Breast epithelium (tissue), 4 donors: ENCODE measurements around the gene PMEPA1. TPM values are rescaled to one million over a fixed set of nuclear protein-coding genes. Genes with fewer than 3 reads are reported as not detected.
"Not testable (repeated sequence)": the region's sequence is repeated elsewhere in the genome, so short reads cannot be mapped to it uniquely, and the experiment has no call there.

Source experiments
- DNase-seq, 2 donors: peaks; one replicate each; pipeline ENCODE4 v3.0.0-alpha.2; 2019; ENCODE audit warnings: low spot score in 2 of 2
- H3K27ac ChIP-seq, 2 donors: fragments of 200-600 bp; sonication (generic) in 1 of 2; one replicate each; pipeline ENCODE4 v1.5.1; 2016 to 2019; ENCODE audit warnings: mild to moderate bottlenecking in 1 of 2
- H3K27me3 ChIP-seq, 2 donors: fragments of 200-600 bp; sonication (generic) in 1 of 2; one replicate each; pipeline versions ENCODE4 v1.5.1 to v1.6.0; 2017 to 2019; ENCODE audit warnings: control low read depth in 1 of 2, mild to moderate bottlenecking in 1 of 2
- H3K36me3 ChIP-seq: fragments of 200-600 bp; one replicate; pipeline ENCODE4 v1.5.1; 2019
- H3K4me1 ChIP-seq, 2 donors: fragments of 200-600 bp; sonication (generic); one replicate each; pipeline ENCODE4 v1.5.1; 2016 to 2019; ENCODE audit warnings: control low read depth in 1 of 2
- H3K4me3 ChIP-seq, 3 donors: fragments of 200-600 bp; sonication (generic); 1 replicate in 2 of 3; 2 replicates in 1 of 3; pipeline ENCODE4 v1.5.1; 2016 to 2019; ENCODE audit warnings: mild to moderate bottlenecking in 3 of 3, moderate library complexity in 2 of 3
- H3K9me3 ChIP-seq, 2 donors: fragments of 200-600 bp; sonication (generic) in 1 of 2; one replicate each; pipeline ENCODE4 v1.5.1; 2016 to 2019; ENCODE audit warnings: control low read depth in 1 of 2
- POLR2A ChIP-seq: fragments of 450-650 bp; IDR thresholded peaks from one replicate; pipeline ENCODE4 v1.6.1; 2016; ENCODE audit warnings: antibody characterized with exemption, mild to moderate bottlenecking, moderate library complexity
- POLR2AphosphoS5 ChIP-seq, 3 donors: sonication (generic); formaldehyde crosslinking; IDR thresholded peaks; one replicate each; pipeline ENCODE4 v1.6.1; 2017; ENCODE audit warnings: antibody characterized with exemption in 3 of 3
- intact Hi-C: fragments of 100-400 bp; cut with DNase I; formaldehyde crosslinking; loops from one replicate; pipeline ENCODE4 v1.15.1; 2023; ENCODE audit warnings: low total_unique reads
- total RNA-seq, 3 donors: library from RNA; depleted of rRNA; stranded (reverse); fragments of >200 nt; gene quantifications; one replicate each; pipeline ENCODE4 v1.1.0, GENCODE V29; 2016
- TF ChIP-seq, protein P1 (sequence below), 3 donors: fragments of 450-650 bp; IDR thresholded peaks; one replicate each; pipeline ENCODE4 v1.5.1; 2016 to 2017; ENCODE audit warnings: antibody characterized with exemption in 3 of 3, mild to moderate bottlenecking in 3 of 3, moderate library complexity in 3 of 3

The PMEPA1 gene
- total RNA-seq, 3 donors from 2014 or later, result 9.2 to 13.2 (median 13.1) TPM

DNA sequence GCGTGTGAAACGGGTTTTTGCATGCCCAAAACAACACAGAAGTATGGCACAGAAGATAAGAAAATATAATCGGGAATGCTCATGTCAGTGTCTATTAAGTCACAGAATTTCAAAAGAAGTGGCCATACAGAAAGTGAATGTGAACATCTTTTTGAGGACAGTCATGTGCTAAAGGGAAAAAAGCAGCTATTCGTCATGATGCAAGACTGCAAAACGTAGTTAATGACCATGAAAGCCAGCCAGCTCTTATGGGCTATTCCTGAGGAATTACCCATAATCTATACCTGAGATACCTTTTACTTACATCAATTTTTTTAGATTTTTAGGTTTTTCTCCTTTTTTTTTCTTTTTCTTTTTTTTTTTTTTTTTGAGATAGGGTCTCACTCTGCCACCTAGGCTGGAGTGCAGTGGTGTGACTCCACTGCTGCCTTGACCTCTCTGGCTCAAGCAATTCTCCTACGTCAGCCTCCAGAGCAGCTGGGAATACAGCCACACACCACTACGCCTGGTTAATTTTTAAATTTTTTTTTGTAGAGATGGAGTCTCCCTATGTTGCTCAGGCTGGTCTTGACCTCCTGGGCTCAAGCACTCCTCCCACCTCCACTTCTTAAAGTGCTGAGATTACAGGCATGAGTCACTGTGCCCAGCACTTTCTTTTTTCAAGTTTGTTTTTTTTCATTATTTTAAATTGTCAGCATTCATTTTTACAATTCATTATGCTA lies 71.5 kb downstream of the PMEPA1 start:
- intact Hi-C loops, result no loop called here

DNA sequence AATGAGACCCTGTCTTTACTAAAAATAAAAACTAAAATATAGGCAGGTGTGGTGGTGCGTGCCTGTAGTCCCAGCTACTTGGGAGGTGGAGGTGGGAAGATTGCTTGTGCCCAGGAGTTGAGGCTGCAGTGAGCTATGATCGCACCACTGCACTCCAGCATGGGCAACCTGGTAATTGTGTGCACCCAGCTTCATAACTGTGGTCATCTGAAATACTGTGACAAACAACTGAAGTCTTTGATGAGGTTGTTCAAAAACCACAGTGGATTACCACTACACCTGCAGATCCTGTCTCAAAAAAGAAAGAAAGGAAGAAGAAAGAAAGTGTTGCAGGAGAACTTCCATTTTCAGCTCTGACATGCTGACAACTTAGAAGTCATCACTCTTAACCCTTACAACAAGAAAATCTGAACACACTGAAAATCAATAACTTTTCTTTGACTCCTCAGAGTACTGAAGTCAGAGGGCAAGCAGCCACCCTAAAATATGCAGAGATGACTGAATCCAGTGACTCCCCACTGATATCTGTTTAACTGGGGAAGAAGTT lies 75.8 kb downstream of the PMEPA1 start:
- intact Hi-C loops, result no loop called here
- no peaks in the 10 kb centered on the region for H3K36me3 ChIP-seq
- no peak overlapping the region for H3K27ac ChIP-seq
- no peaks in the 10 kb centered on the region for H3K27me3 ChIP-seq
- TF ChIP-seq, protein P1, sequence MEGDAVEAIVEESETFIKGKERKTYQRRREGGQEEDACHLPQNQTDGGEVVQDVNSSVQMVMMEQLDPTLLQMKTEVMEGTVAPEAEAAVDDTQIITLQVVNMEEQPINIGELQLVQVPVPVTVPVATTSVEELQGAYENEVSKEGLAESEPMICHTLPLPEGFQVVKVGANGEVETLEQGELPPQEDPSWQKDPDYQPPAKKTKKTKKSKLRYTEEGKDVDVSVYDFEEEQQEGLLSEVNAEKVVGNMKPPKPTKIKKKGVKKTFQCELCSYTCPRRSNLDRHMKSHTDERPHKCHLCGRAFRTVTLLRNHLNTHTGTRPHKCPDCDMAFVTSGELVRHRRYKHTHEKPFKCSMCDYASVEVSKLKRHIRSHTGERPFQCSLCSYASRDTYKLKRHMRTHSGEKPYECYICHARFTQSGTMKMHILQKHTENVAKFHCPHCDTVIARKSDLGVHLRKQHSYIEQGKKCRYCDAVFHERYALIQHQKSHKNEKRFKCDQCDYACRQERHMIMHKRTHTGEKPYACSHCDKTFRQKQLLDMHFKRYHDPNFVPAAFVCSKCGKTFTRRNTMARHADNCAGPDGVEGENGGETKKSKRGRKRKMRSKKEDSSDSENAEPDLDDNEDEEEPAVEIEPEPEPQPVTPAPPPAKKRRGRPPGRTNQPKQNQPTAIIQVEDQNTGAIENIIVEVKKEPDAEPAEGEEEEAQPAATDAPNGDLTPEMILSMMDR (IDR thresholded peaks at IDR 0.05), result no peak
- no peak for TF ChIP-seq POLR2AphosphoS5 (IDR thresholded peaks at IDR 0.05)
- TF ChIP-seq POLR2A, result no peak
- no peaks in the 10 kb centered on the region for H3K9me3 ChIP-seq
- DNase-seq, result no peak
- no peak overlapping the region for H3K4me3 ChIP-seq
- no peaks in the 10 kb centered on the region for H3K4me1 ChIP-seq

More for the DNA sequence above, 71.5 kb downstream of the PMEPA1 start:
- no peak for DNase-seq
- no peaks in the 10 kb centered on the region for H3K36me3 ChIP-seq
- H3K4me1 ChIP-seq, result no peaks in the 10 kb centered on the region
- H3K27me3 ChIP-seq, result peaks cover 0 to 4% of the 10 kb centered on the region in 2 donors
- H3K27ac ChIP-seq, result no peak overlapping the region
- no peak overlapping the region for H3K4me3 ChIP-seq
- H3K9me3 ChIP-seq, result peaks cover 0 to 7% of the 10 kb centered on the region in 2 donors
- TF ChIP-seq POLR2A (no peak), POLR2AphosphoS5 (IDR thresholded peaks at IDR 0.05) (no peak)
- TF ChIP-seq, protein P1 (IDR thresholded peaks at IDR 0.05), result no peak

DNA sequence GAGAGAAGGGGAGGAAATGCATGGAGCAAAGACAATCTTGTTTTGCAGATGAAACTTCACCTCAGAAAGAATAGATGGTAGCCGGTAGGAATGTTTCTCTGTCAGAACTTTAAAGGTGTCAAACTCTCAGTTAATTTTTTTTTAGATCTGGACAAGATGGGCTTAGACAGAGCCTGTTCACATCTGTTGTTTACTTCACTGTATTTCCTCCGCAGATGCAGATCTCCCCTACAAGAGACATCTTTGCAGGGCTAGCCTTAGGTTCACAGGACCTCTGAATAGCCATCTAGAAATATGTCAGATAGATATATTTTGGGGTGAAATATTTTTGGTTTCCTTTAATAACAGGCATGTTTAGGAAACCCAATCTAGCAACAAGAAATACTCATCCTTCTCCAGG lies 77.5 kb downstream of the PMEPA1 start:
- intact Hi-C loops, result no loop called here
- TF ChIP-seq, protein P1 (IDR thresholded peaks at IDR 0.05), result no peak
- TF ChIP-seq POLR2A (no peak), POLR2AphosphoS5 (IDR thresholded peaks at IDR 0.05) (no peak)

DNA sequence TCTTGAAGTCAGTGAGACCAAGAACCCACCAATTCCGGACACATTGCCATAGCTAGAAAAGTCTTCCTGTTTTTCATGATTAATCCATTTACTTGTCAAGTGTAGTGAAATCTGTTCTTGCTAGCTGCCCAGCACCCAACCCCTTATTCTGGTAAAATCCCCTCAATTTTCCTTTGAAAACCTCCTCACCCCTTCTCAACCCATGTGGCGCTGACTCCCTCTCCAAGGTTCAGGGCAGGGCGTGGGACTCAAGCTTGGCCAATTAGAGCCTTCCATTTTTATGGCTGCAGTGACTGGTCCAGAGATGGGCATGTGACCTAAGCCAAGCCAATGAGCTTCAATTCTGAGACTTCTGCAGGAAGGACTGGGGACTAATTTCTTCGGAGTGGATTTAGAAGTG lies 79.8 kb downstream of the PMEPA1 start:
- no peak for DNase-seq
- Histone ChIP-seq H3K36me3 (no peaks in the 10 kb centered on the region), H3K4me1 (no peaks in the 10 kb centered on the region), H3K9me3 (peaks cover 0 to 4% of the 10 kb centered on the region in 2 donors), H3K4me3 (no peak overlapping the region), H3K27me3 (no peaks in the 10 kb centered on the region), H3K27ac (no peak overlapping the region)
- TF ChIP-seq POLR2AphosphoS5 (IDR thresholded peaks at IDR 0.05), result no peak
- intact Hi-C loops, result no loop called here

More for the DNA sequence above, 77.5 kb downstream of the PMEPA1 start:
- Histone ChIP-seq H3K27me3 (no peaks in the 10 kb centered on the region), H3K4me3 (no peak overlapping the region), H3K9me3 (no peaks in the 10 kb centered on the region), H3K4me1 (no peaks in the 10 kb centered on the region), H3K36me3 (no peaks in the 10 kb centered on the region), H3K27ac (no peak overlapping the region)
- DNase-seq, result no peak

DNA sequence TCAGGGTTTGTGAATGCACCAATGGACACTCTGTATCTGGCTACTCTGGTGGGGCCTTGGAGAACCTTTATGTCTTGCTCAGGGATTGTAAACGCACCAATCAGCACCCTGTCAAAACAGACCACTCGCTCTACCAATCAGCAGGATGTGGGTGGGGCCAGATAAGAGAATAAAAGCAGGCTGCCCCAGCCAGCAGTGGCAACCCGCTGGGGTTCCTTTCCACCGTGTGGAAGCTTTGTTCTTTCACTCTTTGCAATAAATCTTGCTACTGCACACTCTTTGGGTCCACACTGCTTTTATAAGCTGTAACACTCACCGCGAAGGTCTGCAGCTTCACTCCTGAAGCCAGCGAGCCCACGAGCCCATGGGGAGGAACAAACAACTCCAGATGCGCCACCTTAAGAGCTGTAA lies 80.3 kb downstream of the PMEPA1 start:
- DNase-seq, H3K27me3 ChIP-seq, H3K36me3 ChIP-seq, intact Hi-C loops, H3K4me3 ChIP-seq, H3K4me1 ChIP-seq, H3K9me3 ChIP-seq, H3K27ac ChIP-seq: not testable (repeated sequence)

DNA sequence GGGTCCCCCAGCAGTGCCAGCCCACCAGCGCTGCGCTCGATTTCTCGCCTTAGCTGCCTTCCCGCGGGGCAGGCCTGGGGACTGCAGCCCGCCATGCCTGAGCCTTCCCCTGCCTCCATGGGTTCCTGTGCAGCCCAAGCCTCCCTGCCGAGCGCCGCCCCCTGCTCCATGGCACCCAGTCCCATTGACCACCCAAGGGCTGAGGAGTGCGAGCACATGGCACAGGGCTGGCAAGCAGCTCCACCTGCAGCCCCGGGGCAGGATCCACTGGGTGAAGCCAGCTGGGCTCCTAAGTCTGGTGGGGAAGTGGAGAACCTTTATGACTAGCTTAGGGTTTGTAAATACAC lies 80.9 kb downstream of the PMEPA1 start:
- H3K27me3 ChIP-seq, H3K9me3 ChIP-seq, H3K4me1 ChIP-seq, DNase-seq, H3K36me3 ChIP-seq, intact Hi-C loops: not testable (repeated sequence)
- Histone ChIP-seq H3K4me3 (peak overlapping the region in 1 of 3 donors; percentile 41), H3K27ac (peak overlapping the region in 1 of 2 donors; percentile 56)
